Measurements from ENCODE around the gene FBP2. TPM values are rescaled to one million over a fixed set of nuclear protein-coding genes. Genes with fewer than 3 reads are reported as not detected.

Gene FBP2
- total and polyA plus RNA-seq, 2 of the 8 experiments (the other 6 are each of a cell fraction or from before 2014, with no cell fraction given) = not detected

DNA sequence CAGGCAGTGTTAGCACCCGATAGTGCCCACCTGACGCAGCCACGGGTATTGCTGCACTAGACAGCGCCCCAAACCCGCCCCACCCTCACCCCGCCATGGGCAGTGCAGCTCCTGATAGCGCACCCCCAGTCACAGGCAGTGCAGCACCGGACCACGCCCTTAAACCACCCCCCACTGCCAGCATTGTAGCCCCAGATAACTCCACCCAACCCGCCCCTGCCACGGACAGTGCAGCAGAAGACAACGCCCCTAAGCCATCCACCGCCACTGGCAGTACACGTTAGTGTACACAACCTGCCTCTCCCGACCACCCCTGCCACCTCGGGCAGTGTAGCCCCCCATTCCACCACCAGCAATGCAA lies 39.6 kb downstream of the FBP2 start (continued):
- no peak for TF ChIP-seq CHD7 (IDR thresholded peaks at IDR 0.05; ENCODE audit: insufficient replicate concordance, low read length)

All from H1 (cell line).